Astrocyte (in vitro differentiated cells and primary cell): Measurements from ENCODE around the gene LRRK1.

Experiments used
- CTCF ChIP-seq: IDR thresholded peaks from 2 replicates; pipeline ENCODE4 v1.5.1; 2011; ENCODE audit warnings: low read depth, mild to moderate bottlenecking, inconsistent platforms, low read length, moderate library complexity; ENCODE audit not compliant: insufficient read depth
- EZH2 ChIP-seq: IDR thresholded peaks from 2 replicates; pipeline ENCODE4 v1.6.1; 2012; ENCODE audit warnings: mild to moderate bottlenecking, low read length, inconsistent platforms; ENCODE audit not compliant: insufficient read depth

- TF ChIP-seq CTCF, result no peak
- no peak for TF ChIP-seq EZH2
Measured at GRCh38 chr15:101115786-101116680, 196.9 kb downstream of the LRRK1 start.
